IgD-negative memory B cell (primary cell): ENCODE results near the gene CWC22. TPM values are rescaled to one million over a fixed set of nuclear protein-coding genes. Genes with fewer than 3 reads are reported as not detected.
"Not testable (repeated sequence)": the region's sequence is repeated elsewhere in the genome, so short reads cannot be mapped to it uniquely, and the experiment has no call there.

ENCODE experiments used
- H3K27ac Mint-ChIP-seq, 3 donors: one replicate each; pipeline ENCODE4 v1.8.0; 2020 to 2022; ENCODE audit warnings: mild to moderate bottlenecking in 3 of 3, mixed read lengths in 3 of 3, moderate library complexity in 1 of 3
- H3K27me3 Mint-ChIP-seq: one replicate; pipeline ENCODE4 v1.8.0; 2021; ENCODE audit warnings: mixed read lengths
- H3K36me3 Mint-ChIP-seq: one replicate; pipeline ENCODE4 v1.8.0; 2020; ENCODE audit warnings: mild to moderate bottlenecking, mixed read lengths
- H3K4me1 Mint-ChIP-seq, 3 donors: one replicate each; pipeline ENCODE4 v1.8.0; 2020 to 2022; ENCODE audit warnings: mixed read lengths in 3 of 3, mild to moderate bottlenecking in 1 of 3
- H3K4me3 Mint-ChIP-seq, 4 donors: one replicate each; pipeline ENCODE4 v1.8.0; 2020 to 2022; ENCODE audit warnings: mild to moderate bottlenecking in 4 of 4, mixed read lengths in 4 of 4, moderate library complexity in 3 of 4
- H3K9me3 Mint-ChIP-seq, 3 donors: one replicate each; pipeline ENCODE4 v1.8.0; 2020 to 2021; ENCODE audit warnings: mixed read lengths in 3 of 3, mild to moderate bottlenecking in 1 of 3
- polyA plus RNA-seq: library from polyadenylated mRNA; unstranded; fragments of 300-500 nt; fragmentation: Illumina TruSeq; gene quantifications from one replicate; pipeline ENCODE4 v1.2.3, GENCODE V29; 2021

The CWC22 gene
- polyA plus RNA-seq, 1 donor from 2014 or later: 25.8 TPM

DNA sequence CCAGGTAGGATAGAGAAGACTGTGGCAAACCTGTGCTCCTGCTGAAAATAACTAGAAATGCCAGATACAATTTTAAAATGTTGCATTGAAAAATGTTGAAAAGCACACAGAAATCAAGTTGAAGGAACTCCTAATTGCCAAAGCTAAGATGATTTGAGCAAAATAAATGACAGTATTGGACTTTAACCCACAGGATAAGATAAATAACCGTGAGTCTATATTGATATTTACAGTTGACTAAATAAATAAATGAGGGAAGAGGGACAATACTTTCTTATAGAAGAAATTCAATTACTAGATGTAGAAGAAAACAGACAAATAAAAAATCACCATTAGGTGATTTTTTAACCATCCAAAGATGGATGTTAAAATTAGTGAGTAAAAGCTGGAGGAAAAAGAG, 59.0 kb downstream of the CWC22 start:
- Mint-ChIP-seq H3K9me3 (no peaks in the 10 kb centered on the region), H3K4me3 (no peak overlapping the region), H3K27ac (no peak overlapping the region), H3K36me3 (peaks cover 14% of the 10 kb centered on the region), H3K27me3 (no peaks in the 10 kb centered on the region), H3K4me1 (peaks cover 0 to 7% (median 0%) of the 10 kb centered on the region in 3 donors)

DNA sequence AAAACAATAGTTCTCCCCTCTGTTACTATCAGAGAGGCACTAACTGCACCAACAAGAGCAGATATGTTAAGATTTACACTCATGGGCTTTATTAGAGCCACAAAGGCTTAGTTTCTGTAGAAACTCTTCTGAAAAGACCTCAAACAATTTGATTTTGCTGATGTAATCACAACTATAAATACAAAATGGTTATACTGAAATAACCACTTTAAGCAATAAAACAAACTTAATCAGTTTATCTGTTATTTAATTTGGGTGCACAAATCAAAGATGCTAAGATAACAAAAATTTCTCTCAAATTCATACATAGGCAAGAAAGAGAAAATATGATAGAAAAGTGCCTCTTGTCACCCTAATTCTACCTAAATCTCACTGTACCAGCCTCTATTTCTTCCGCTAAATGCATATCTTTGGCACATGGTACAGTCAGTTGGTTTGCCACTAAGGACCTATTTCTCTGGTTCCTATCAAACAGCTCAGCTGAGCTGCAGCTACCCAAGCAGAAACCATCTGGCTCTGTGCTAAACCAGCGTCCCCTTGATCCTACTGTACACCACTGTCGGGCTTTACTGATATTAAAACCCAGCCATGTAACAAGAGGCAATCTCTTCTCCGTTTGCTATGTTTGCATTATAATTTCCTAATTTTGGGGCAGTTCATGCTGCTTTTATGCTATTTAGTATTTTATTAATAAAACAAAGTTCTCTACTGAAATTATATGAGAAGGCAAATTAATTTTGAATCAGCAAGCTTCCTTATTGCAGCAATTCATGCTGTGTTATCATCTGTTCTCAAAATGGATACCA, 60.1 kb downstream of the CWC22 start:
- Mint-ChIP-seq H3K4me3 (no peak overlapping the region), H3K36me3 (peaks cover 17% of the 10 kb centered on the region), H3K27me3 (no peaks in the 10 kb centered on the region), H3K9me3 (no peaks in the 10 kb centered on the region), H3K4me1 (peaks cover 0 to 7% (median 0%) of the 10 kb centered on the region in 3 donors), H3K27ac (no peak overlapping the region)

- Mint-ChIP-seq H3K4me3 (no peak overlapping the region), H3K9me3 (no peaks in the 10 kb centered on the region), H3K4me1 (peaks cover 0 to 7% (median 0%) of the 10 kb centered on the region in 3 donors), H3K27me3 (no peaks in the 10 kb centered on the region), H3K27ac (no peak overlapping the region), H3K36me3 (peaks cover 17% of the 10 kb centered on the region)
These were observed 60.8 kb downstream of the CWC22 start for GRCh38 chr2:179946346-179946745.

DNA sequence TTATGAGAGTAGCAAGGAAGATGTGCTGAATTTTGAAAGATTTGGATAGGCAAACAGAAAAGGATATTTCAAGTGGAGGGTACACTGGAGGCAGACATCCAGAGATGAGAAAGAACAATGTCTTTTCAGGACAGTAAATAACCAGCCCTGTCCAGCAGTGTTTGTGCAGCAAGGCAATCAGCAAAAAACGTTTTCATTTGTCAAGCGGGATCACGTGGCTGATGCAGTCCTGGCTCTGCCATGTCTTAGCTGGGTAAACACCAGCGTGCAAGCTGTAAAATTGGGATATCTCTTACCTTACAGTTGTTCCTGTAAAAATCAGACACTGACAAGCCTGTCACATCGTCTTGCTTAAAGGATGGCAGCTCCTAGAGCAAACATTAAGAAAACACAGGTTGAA, 67.8 kb downstream of the CWC22 start:
- H3K9me3 Mint-ChIP-seq: no peaks in the 10 kb centered on the region
- H3K4me1 Mint-ChIP-seq: no peaks in the 10 kb centered on the region
- peaks cover 13% of the 10 kb centered on the region for H3K36me3 Mint-ChIP-seq
- H3K27me3 Mint-ChIP-seq: no peaks in the 10 kb centered on the region
- H3K27ac Mint-ChIP-seq: no peak overlapping the region
- H3K4me3 Mint-ChIP-seq: no peak overlapping the region

GRCh38 chr2:179938026-179938425, 69.1 kb downstream of the CWC22 start:
- no peaks in the 10 kb centered on the region for H3K4me1 Mint-ChIP-seq
- no peak overlapping the region for H3K4me3 Mint-ChIP-seq
- H3K36me3 Mint-ChIP-seq: peaks cover 20% of the 10 kb centered on the region

GRCh38 chr2:179936654-179937053, 70.4 kb downstream of the CWC22 start:
- no peaks in the 10 kb centered on the region for H3K9me3 Mint-ChIP-seq
- H3K4me1 Mint-ChIP-seq: no peaks in the 10 kb centered on the region
- no peak overlapping the region for H3K27ac Mint-ChIP-seq
- H3K36me3 Mint-ChIP-seq: peaks cover 26% of the 10 kb centered on the region
- no peaks in the 10 kb centered on the region for H3K27me3 Mint-ChIP-seq
- no peak overlapping the region for H3K4me3 Mint-ChIP-seq

More at GRCh38 chr2:179938026-179938425, 69.1 kb downstream of the CWC22 start:
- Mint-ChIP-seq H3K9me3 (no peaks in the 10 kb centered on the region), H3K27me3 (no peaks in the 10 kb centered on the region), H3K27ac (no peak overlapping the region)

- no peak overlapping the region for H3K27ac Mint-ChIP-seq
- no peak overlapping the region for H3K4me3 Mint-ChIP-seq
- H3K4me1 Mint-ChIP-seq: no peaks in the 10 kb centered on the region
- peaks cover 0 to 4% (median 2%) of the 10 kb centered on the region in 3 donors for H3K9me3 Mint-ChIP-seq
- H3K27me3 Mint-ChIP-seq: no peaks in the 10 kb centered on the region
- peaks cover 26% of the 10 kb centered on the region for H3K36me3 Mint-ChIP-seq
These were observed 71.0 kb downstream of the CWC22 start for GRCh38 chr2:179936141-179936540.

GRCh38 chr2:179932786-179933185, 74.3 kb downstream of the CWC22 start:
- Mint-ChIP-seq H3K27ac (no peak overlapping the region), H3K27me3 (no peaks in the 10 kb centered on the region), H3K9me3 (peaks cover 8 to 20% (median 10%) of the 10 kb centered on the region in 3 donors), H3K4me3 (no peak overlapping the region), H3K4me1 (no peaks in the 10 kb centered on the region), H3K36me3 (peaks cover 24% of the 10 kb centered on the region)

- Mint-ChIP-seq H3K27me3 (no peaks in the 10 kb centered on the region), H3K27ac (no peak overlapping the region), H3K36me3 (peaks cover 24% of the 10 kb centered on the region), H3K4me3 (no peak overlapping the region), H3K4me1 (no peaks in the 10 kb centered on the region), H3K9me3 (peaks cover 14 to 28% (median 18%) of the 10 kb centered on the region in 3 donors)
These were observed 75.6 kb downstream of the CWC22 start for GRCh38 chr2:179931502-179931901.

- not testable (repeated sequence) for H3K27ac Mint-ChIP-seq, H3K27me3 Mint-ChIP-seq, H3K4me3 Mint-ChIP-seq, H3K4me1 Mint-ChIP-seq
- Mint-ChIP-seq H3K36me3 (peaks cover 22% of the 10 kb centered on the region), H3K9me3 (peaks cover 14 to 34% (median 22%) of the 10 kb centered on the region in 3 donors)
These were observed 77.1 kb downstream of the CWC22 start for GRCh38 chr2:179929997-179930396.

DNA sequence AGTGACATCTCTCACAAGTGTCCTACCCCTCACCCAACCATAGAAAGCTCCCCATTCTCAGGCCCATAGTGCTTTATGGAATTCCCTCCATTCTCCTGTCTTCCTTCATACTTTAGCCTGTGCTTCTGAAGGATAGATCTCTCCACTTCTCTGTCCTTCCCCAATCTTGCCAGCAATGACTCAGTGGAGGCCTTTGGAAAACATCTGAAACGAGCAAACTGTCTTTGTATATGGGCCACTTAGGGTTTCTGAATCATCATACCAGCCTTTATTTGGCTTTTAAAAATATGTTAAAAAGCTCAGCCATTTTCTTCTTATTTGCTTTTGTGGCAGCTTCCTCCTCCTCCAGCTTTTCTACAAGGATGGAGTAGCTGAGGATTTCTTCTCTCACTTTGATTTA, 80.1 kb downstream of the CWC22 start:
- H3K4me3 Mint-ChIP-seq: no peak overlapping the region
- H3K36me3 Mint-ChIP-seq: peaks cover 1% of the 10 kb centered on the region
- peaks cover 14 to 34% (median 22%) of the 10 kb centered on the region in 3 donors for H3K9me3 Mint-ChIP-seq
- H3K4me1 Mint-ChIP-seq: no peaks in the 10 kb centered on the region
- no peaks in the 10 kb centered on the region for H3K27me3 Mint-ChIP-seq
- H3K27ac Mint-ChIP-seq: no peak overlapping the region

DNA sequence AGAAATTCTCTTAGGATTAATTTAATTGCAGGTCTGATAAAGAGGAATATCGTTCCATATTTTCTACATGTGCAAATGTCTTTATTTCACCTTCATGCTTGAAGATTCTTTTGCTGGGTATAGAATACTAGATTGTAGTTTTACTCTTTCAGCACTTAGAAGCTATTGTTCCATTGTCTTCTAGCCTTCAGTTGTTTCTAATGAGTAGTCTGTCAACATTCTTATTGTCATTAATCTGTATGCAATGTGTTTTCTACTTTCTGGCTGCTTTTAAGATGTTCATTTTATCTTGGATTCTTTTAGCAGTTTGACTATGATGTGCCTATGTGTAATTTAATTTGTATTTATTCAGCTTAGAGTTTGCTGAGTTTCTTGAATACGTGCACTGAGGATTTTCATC, 81.4 kb downstream of the CWC22 start:
- H3K36me3 Mint-ChIP-seq: no peaks in the 10 kb centered on the region
- no peaks in the 10 kb centered on the region for H3K4me1 Mint-ChIP-seq
- peaks cover 11 to 28% (median 22%) of the 10 kb centered on the region in 3 donors for H3K9me3 Mint-ChIP-seq
- no peaks in the 10 kb centered on the region for H3K27me3 Mint-ChIP-seq
- no peak overlapping the region for H3K27ac Mint-ChIP-seq
- H3K4me3 Mint-ChIP-seq: no peak overlapping the region

GRCh38 chr2:179917272-179917671, 89.8 kb downstream of the CWC22 start:
- H3K27me3 Mint-ChIP-seq: no peaks in the 10 kb centered on the region
- H3K36me3 Mint-ChIP-seq: no peaks in the 10 kb centered on the region
- peaks cover 0 to 2% (median 0%) of the 10 kb centered on the region in 3 donors for H3K4me1 Mint-ChIP-seq
- no peak overlapping the region for H3K4me3 Mint-ChIP-seq
- H3K9me3 Mint-ChIP-seq: no peaks in the 10 kb centered on the region
- no peak overlapping the region for H3K27ac Mint-ChIP-seq

DNA sequence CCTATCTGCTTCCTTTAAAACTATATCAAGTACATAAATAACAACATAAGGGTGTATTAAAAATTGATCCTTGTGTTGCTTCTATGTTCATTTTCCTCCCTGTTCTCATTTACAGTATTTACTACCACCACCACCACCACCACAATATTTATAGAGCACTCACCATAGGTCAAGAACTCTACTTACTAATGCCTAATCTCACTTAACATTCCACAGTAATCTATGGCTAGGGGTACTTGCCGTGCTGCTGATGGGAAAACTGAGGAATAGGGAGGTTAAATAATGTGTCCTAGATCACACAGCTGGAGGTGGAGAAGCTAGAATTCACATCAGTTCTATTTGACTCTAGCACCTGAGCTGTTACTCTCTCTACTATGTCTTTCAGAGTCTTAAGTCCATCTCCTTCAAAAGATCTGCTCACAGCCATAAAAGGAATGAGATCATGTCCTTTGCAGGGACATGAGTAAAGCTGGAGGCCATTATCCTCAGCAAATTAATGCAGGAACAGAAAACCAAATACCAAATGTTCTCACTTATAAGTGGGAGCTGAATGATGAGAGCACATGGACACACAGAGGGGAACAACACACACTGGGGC, 91.6 kb downstream of the CWC22 start:
- Mint-ChIP-seq H3K9me3 (no peaks in the 10 kb centered on the region), H3K27me3 (no peaks in the 10 kb centered on the region), H3K4me3 (no peak overlapping the region), H3K36me3 (no peaks in the 10 kb centered on the region), H3K4me1 (peaks cover 0 to 2% (median 0%) of the 10 kb centered on the region in 3 donors), H3K27ac (no peak overlapping the region)

GRCh38 chr2:179913809-179914208, 93.3 kb downstream of the CWC22 start:
- Mint-ChIP-seq H3K4me3 (no peak overlapping the region), H3K9me3 (no peaks in the 10 kb centered on the region), H3K36me3 (no peaks in the 10 kb centered on the region), H3K27ac (no peak overlapping the region), H3K27me3 (no peaks in the 10 kb centered on the region), H3K4me1 (peaks cover 0 to 2% (median 0%) of the 10 kb centered on the region in 3 donors)

- Mint-ChIP-seq H3K4me1 (no peaks in the 10 kb centered on the region), H3K4me3 (no peak overlapping the region), H3K9me3 (no peaks in the 10 kb centered on the region), H3K36me3 (no peaks in the 10 kb centered on the region), H3K27me3 (peaks cover 1% of the 10 kb centered on the region), H3K27ac (no peak overlapping the region)
These were observed 95.5 kb downstream of the CWC22 start for GRCh38 chr2:179911569-179911968.
